HUES6 (cell line): ENCODE measurements around the gene SOCS4.
A peak's percentile ranks its signal among the peaks of the same experiment; 100 is the strongest.
"Not testable (repeated sequence)": the region's sequence is repeated elsewhere in the genome, so short reads cannot be mapped to it uniquely, and the experiment has no call there.

ENCODE experiments used
- H3K27ac ChIP-seq: 2 replicates; pipeline ENCODE4 v1.7.0; 2013; ENCODE audit warnings: low read depth, mild to moderate bottlenecking, low read length, inconsistent platforms
- H3K27me3 ChIP-seq: 2 replicates; pipeline ENCODE4 v1.6.1; 2013; ENCODE audit warnings: low read length; ENCODE audit not compliant: control insufficient read depth, insufficient read depth
- H3K36me3 ChIP-seq: 2 replicates; pipeline ENCODE4 v1.6.1; 2013; ENCODE audit warnings: low read length; ENCODE audit not compliant: control insufficient read depth, insufficient read depth
- H3K4me1 ChIP-seq: 2 replicates; pipeline ENCODE4 v1.6.1; 2013; ENCODE audit warnings: low read length; ENCODE audit not compliant: control insufficient read depth, insufficient read depth
- H3K4me3 ChIP-seq: 2 replicates; pipeline ENCODE4 v1.5.1; 2013; ENCODE audit warnings: low read depth, low read length
- H3K9ac ChIP-seq: one replicate; pipeline ENCODE4 v1.6.1; 2013; ENCODE audit warnings: mild to moderate bottlenecking, low read length
- H3K9me3 ChIP-seq: 2 replicates; pipeline ENCODE4 v1.6.1; 2013; ENCODE audit warnings: low read depth, low read length; ENCODE audit not compliant: control insufficient read depth, insufficient read depth

The SOCS4 gene

GRCh38 chr14:55052269-55052930 lies 25.4 kb downstream of the SOCS4 start:
- no peaks in the 10 kb centered on the region for H3K9me3 ChIP-seq
- H3K9ac ChIP-seq, result peak overlapping the region; percentile 100
- peaks cover 37% of the 10 kb centered on the region for H3K36me3 ChIP-seq
- no peaks in the 10 kb centered on the region for H3K27me3 ChIP-seq
- peak overlapping the region; percentile 98 for H3K4me3 ChIP-seq
- peak overlapping the region; percentile 99 for H3K27ac ChIP-seq
- peaks cover 20% of the 10 kb centered on the region for H3K4me1 ChIP-seq

- peak overlapping the region; percentile 100 for H3K9ac ChIP-seq
- H3K27ac ChIP-seq, result peak overlapping the region; percentile 99
Measured at GRCh38 chr14:55053018-55053417, 26.0 kb downstream of the SOCS4 start.

GRCh38 chr14:55053500-55053899 lies 26.5 kb downstream of the SOCS4 start:
- peak overlapping the region; percentile 99; the same call in 1 of the 2 replicates for H3K27ac ChIP-seq
- H3K27me3 ChIP-seq, result no peaks in the 10 kb centered on the region
- peak overlapping the region; percentile 98 for H3K4me3 ChIP-seq
- H3K4me1 ChIP-seq, result peaks cover 20% of the 10 kb centered on the region
- H3K9me3 ChIP-seq, result no peaks in the 10 kb centered on the region
- H3K36me3 ChIP-seq, result peaks cover 44% of the 10 kb centered on the region
- H3K9ac ChIP-seq, result no peak overlapping the region

More at GRCh38 chr14:55053018-55053417, 26.0 kb downstream of the SOCS4 start:
- Histone ChIP-seq H3K4me3 (peak overlapping the region; percentile 98), H3K4me1 (peaks cover 20% of the 10 kb centered on the region), H3K9me3 (no peaks in the 10 kb centered on the region), H3K36me3 (peaks cover 40% of the 10 kb centered on the region), H3K27me3 (no peaks in the 10 kb centered on the region)

GRCh38 chr14:55054098-55054497 lies 27.1 kb downstream of the SOCS4 start:
- Histone ChIP-seq H3K36me3 (peaks cover 44% of the 10 kb centered on the region), H3K4me3 (no peak overlapping the region), H3K9me3 (no peaks in the 10 kb centered on the region), H3K27me3 (no peaks in the 10 kb centered on the region), H3K27ac (no peak overlapping the region), H3K4me1 (peaks cover 20% of the 10 kb centered on the region), H3K9ac (no peak overlapping the region)

GRCh38 chr14:55057919-55058318 lies 30.9 kb downstream of the SOCS4 start:
- Histone ChIP-seq H3K9me3 (no peaks in the 10 kb centered on the region), H3K9ac (no peak overlapping the region), H3K36me3 (peaks cover 66% of the 10 kb centered on the region), H3K27ac (no peak overlapping the region), H3K4me3 (no peak overlapping the region), H3K4me1 (peaks cover 10% of the 10 kb centered on the region), H3K27me3 (no peaks in the 10 kb centered on the region)

GRCh38 chr14:55059333-55059732 lies 32.3 kb downstream of the SOCS4 start:
- no peak overlapping the region for H3K9ac ChIP-seq
- H3K27ac ChIP-seq, result no peak overlapping the region
- H3K36me3 ChIP-seq, result peaks cover 70% of the 10 kb centered on the region
- no peaks in the 10 kb centered on the region for H3K9me3 ChIP-seq
- no peaks in the 10 kb centered on the region for H3K27me3 ChIP-seq
- H3K4me3 ChIP-seq, result no peak overlapping the region
- no peaks in the 10 kb centered on the region for H3K4me1 ChIP-seq

- H3K4me3 ChIP-seq, result no peak overlapping the region
- H3K9ac ChIP-seq, result no peak overlapping the region
- H3K9me3 ChIP-seq, result no peaks in the 10 kb centered on the region
- no peak overlapping the region for H3K27ac ChIP-seq
- no peaks in the 10 kb centered on the region for H3K27me3 ChIP-seq
- peaks cover 67% of the 10 kb centered on the region for H3K36me3 ChIP-seq
- no peaks in the 10 kb centered on the region for H3K4me1 ChIP-seq
Measured at GRCh38 chr14:55062517-55063351, 35.7 kb downstream of the SOCS4 start.

GRCh38 chr14:55064896-55065295 lies 37.9 kb downstream of the SOCS4 start:
- H3K27me3 ChIP-seq, H3K4me3 ChIP-seq, H3K9ac ChIP-seq, H3K9me3 ChIP-seq, H3K4me1 ChIP-seq, H3K27ac ChIP-seq: not testable (repeated sequence)
- peaks cover 57% of the 10 kb centered on the region for H3K36me3 ChIP-seq

- no peak overlapping the region for H3K9ac ChIP-seq
- no peaks in the 10 kb centered on the region for H3K9me3 ChIP-seq
- no peak overlapping the region for H3K4me3 ChIP-seq
- H3K27ac ChIP-seq, result no peak overlapping the region
- no peaks in the 10 kb centered on the region for H3K4me1 ChIP-seq
- H3K27me3 ChIP-seq, result no peaks in the 10 kb centered on the region
- peaks cover 57% of the 10 kb centered on the region for H3K36me3 ChIP-seq
Measured at GRCh38 chr14:55065411-55065810, 38.4 kb downstream of the SOCS4 start.

GRCh38 chr14:55066223-55066622 lies 39.2 kb downstream of the SOCS4 start:
- no peaks in the 10 kb centered on the region for H3K9me3 ChIP-seq

GRCh38 chr14:55070981-55071411 lies 44.0 kb downstream of the SOCS4 start:
- peaks cover 8% of the 10 kb centered on the region for H3K36me3 ChIP-seq
- H3K4me3 ChIP-seq, result no peak overlapping the region
- no peak overlapping the region for H3K9ac ChIP-seq
- H3K9me3 ChIP-seq, result no peaks in the 10 kb centered on the region
- H3K4me1 ChIP-seq, result peaks cover 9% of the 10 kb centered on the region; the same call in 1 of the 2 replicates
- H3K27ac ChIP-seq, result no peak overlapping the region
- H3K27me3 ChIP-seq, result no peaks in the 10 kb centered on the region

More at GRCh38 chr14:55066223-55066622, 39.2 kb downstream of the SOCS4 start:
- Histone ChIP-seq H3K27ac (no peak overlapping the region), H3K36me3 (peaks cover 53% of the 10 kb centered on the region), H3K9ac (no peak overlapping the region), H3K4me3 (no peak overlapping the region), H3K4me1 (no peaks in the 10 kb centered on the region), H3K27me3 (no peaks in the 10 kb centered on the region)
